HepG2 (cell line): ENCODE measurements around the gene HDDC3. TPM values are rescaled to one million over a fixed set of nuclear protein-coding genes. Genes with fewer than 3 reads are reported as not detected.
A peak's percentile ranks its signal among the peaks of the same experiment; 100 is the strongest.

Experiments
- CENPT ChIP-seq: sonication (generic); formaldehyde crosslinking; IDR thresholded peaks from 2 replicates; pipeline ENCODE4 v1.8.0; 2022; ENCODE audit warnings: low read depth, mild to moderate bottlenecking, moderate library complexity, missing genetic modification reagents
- KLF16 ChIP-seq, 2 experiments: sonication (generic) in 1 of 2; formaldehyde crosslinking in 1 of 2; IDR thresholded peaks; 2 replicates each; pipeline versions ENCODE4 v1.6.1 to v1.8.0; 2016 to 2023; ENCODE audit warnings: missing genetic modification reagents in 2 of 2, missing compliant biosample characterization in 1 of 2
- KMT2A ChIP-seq: sonication (generic); formaldehyde crosslinking; IDR thresholded peaks from 2 replicates; pipeline ENCODE4 v1.4.0; 2020; ENCODE audit warnings: missing genetic modification reagents
- MED1 ChIP-seq: sonication (generic); formaldehyde crosslinking; IDR thresholded peaks from 2 replicates; pipeline ENCODE4 v1.4.0; 2020; ENCODE audit warnings: missing genetic modification reagents
- NR2F2 ChIP-seq: IDR thresholded peaks from 2 replicates; pipeline ENCODE4 v1.6.1; 2012; ENCODE audit warnings: low read depth, inconsistent platforms, borderline replicate concordance
- POLR2G ChIP-seq: fragments of 200-400 bp; formaldehyde crosslinking; IDR thresholded peaks from 2 replicates; pipeline ENCODE4 v1.6.1; 2018; ENCODE audit warnings: mild to moderate bottlenecking, low read depth, low read length, moderate library complexity
- PTBP1 ChIP-seq: fragments of 200-400 bp; formaldehyde crosslinking; IDR thresholded peaks from 2 replicates; pipeline ENCODE4 v1.6.1; 2018; ENCODE audit warnings: low read length, low read depth; ENCODE audit not compliant: poor library complexity, severe bottlenecking
- RAD21 ChIP-seq: fragments of 450-650 bp; formaldehyde crosslinking; IDR thresholded peaks from 2 replicates; pipeline ENCODE4 v1.5.0; 2020; ENCODE audit warnings: mild to moderate bottlenecking
- SP1 ChIP-seq, 2 experiments: fragments of 450-650 bp in 1 of 2; sonication (generic) in 1 of 2; formaldehyde crosslinking in 1 of 2; IDR thresholded peaks; 2 replicates each; pipeline versions ENCODE4 v1.4.0 to v1.6.1; 2016 to 2020; ENCODE audit warnings: missing genetic modification reagents in 1 of 2
- XRCC5 ChIP-seq: fragments of 200-400 bp; formaldehyde crosslinking; optimal IDR thresholded peaks from 2 replicates; pipeline ENCODE3; 2017; ENCODE audit warnings: mild to moderate bottlenecking, low read length
- ZNF44 ChIP-seq: sonication (generic); formaldehyde crosslinking; IDR thresholded peaks from 2 replicates; pipeline ENCODE4 v1.5.1; 2020; ENCODE audit warnings: mild to moderate bottlenecking, missing genetic modification reagents
- ZNF607 ChIP-seq: sonication (generic); formaldehyde crosslinking; IDR thresholded peaks from 2 replicates; pipeline ENCODE4 v1.5.1; 2020; ENCODE audit warnings: missing genetic modification reagents, mild to moderate bottlenecking, borderline replicate concordance
- ZSCAN31 ChIP-seq: sonication (generic); formaldehyde crosslinking; IDR thresholded peaks from 2 replicates; pipeline ENCODE4 v1.5.0; 2020; ENCODE audit warnings: low read depth, mild to moderate bottlenecking, missing genetic modification reagents
- polyA plus RNA-seq, 8 experiments: library from polyadenylated mRNA; depleted of rRNA in 3 of 8; stranded (reverse) in 7 of 8; unstranded in 1 of 8; fragments of >200 nt; fragmentation: Illumina TruSeq in 4 of 8; extraction: Trizol in 4 of 8; gene quantifications; 2 replicates each; pipeline versions ENCODE4 v1.2.1 to v1.2.3, GENCODE V29; 2011 to 2016; ENCODE audit warnings: low read depth in 4 of 8, missing spikeins in 1 of 8, mixed read lengths in 1 of 8; ENCODE audit not compliant: insufficient read depth in 1 of 8
- total RNA-seq, 5 experiments: library from RNA; depleted of rRNA; stranded (reverse); fragments of >200 nt; fragmentation: Illumina TruSeq; extraction: Trizol; gene quantifications; 2 replicates each; pipeline ENCODE4 v1.2.3, GENCODE V29; 2016; ENCODE audit warnings: low read depth in 1 of 5
- TF ChIP-seq, protein P1 (sequence below): sonication (generic); formaldehyde crosslinking; IDR thresholded peaks from 2 replicates; pipeline ENCODE4 v1.4.0; 2020; ENCODE audit warnings: missing genetic modification reagents
- TF ChIP-seq, protein P2 (sequence below): sonication (generic); formaldehyde crosslinking; IDR thresholded peaks from 2 replicates; pipeline ENCODE4 v1.4.0; 2020; ENCODE audit warnings: missing genetic modification reagents, borderline replicate concordance
- TF ChIP-seq, protein P3 (sequence below): IDR thresholded peaks from 2 replicates; pipeline ENCODE4 v1.6.1; 2016; ENCODE audit warnings: control low read depth
- TF ChIP-seq, protein P4 (sequence below): sonication (generic); formaldehyde crosslinking; IDR thresholded peaks from 2 replicates; pipeline ENCODE4 v1.5.0; 2020; ENCODE audit warnings: missing genetic modification reagents, mild to moderate bottlenecking, borderline replicate concordance
- TF ChIP-seq, protein P5 (sequence below): sonication (generic); formaldehyde crosslinking; conservative IDR thresholded peaks from 2 replicates; pipeline ENCODE4 v1.8.0; 2022; ENCODE audit warnings: mild to moderate bottlenecking, moderate library complexity, missing genetic modification reagents

Gene HDDC3
- total and polyA plus RNA-seq, 2 of the 13 experiments (the other 11 are each of a cell fraction or from before 2014, with no cell fraction given) = 18.7 to 28.3 TPM

DNA sequence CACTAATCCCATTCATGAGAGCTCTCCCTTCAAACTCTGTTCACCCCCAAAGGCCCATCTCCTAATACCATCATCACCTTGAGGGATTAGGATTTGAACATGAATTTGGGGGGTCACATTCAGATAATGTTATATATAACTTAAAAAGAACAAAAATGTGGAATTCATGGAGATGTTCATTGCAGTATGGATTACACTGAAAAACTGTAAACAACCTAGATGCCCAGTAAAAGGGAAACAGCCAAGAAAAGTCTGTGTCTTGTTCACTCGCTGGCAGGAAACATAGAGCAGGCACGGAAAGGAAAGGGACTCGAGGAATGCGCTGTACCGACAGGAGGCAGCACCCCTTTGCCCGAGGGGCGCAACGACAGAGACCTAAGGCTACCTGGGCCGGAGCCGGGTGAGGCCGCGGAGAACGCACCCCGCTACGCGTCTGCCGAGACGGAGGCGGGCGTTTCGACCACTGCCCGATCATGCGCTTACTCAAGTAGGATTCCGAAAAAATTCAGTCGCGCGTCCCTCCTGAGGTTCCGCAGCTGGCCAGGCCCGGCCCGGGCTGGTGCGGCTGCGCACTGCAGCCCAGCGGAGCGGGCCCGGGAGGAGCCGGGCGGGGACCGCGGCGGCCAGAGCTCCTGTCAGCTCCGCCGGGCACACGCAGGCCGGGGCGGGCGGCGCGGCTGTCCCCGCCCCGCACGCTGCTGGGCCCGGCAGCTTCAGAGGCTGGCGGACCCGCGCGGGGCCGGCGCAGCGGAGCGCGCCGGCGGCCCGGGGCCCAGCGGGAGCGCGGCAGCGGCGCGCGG lies 30.1 kb downstream of the HDDC3 start (continued):
- TF ChIP-seq, protein P1, sequence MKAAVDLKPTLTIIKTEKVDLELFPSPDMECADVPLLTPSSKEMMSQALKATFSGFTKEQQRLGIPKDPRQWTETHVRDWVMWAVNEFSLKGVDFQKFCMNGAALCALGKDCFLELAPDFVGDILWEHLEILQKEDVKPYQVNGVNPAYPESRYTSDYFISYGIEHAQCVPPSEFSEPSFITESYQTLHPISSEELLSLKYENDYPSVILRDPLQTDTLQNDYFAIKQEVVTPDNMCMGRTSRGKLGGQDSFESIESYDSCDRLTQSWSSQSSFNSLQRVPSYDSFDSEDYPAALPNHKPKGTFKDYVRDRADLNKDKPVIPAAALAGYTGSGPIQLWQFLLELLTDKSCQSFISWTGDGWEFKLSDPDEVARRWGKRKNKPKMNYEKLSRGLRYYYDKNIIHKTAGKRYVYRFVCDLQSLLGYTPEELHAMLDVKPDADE (CRISPR knock-in tag) = no peak
- 0 out of 2 replicates have a peak, but pooled peaks have one; percentile 40 for TF ChIP-seq ZSCAN31 (CRISPR knock-in tag)
- peak; percentile 76 for TF ChIP-seq XRCC5
- no peak for TF ChIP-seq NR2F2
- TF ChIP-seq, protein P2, sequence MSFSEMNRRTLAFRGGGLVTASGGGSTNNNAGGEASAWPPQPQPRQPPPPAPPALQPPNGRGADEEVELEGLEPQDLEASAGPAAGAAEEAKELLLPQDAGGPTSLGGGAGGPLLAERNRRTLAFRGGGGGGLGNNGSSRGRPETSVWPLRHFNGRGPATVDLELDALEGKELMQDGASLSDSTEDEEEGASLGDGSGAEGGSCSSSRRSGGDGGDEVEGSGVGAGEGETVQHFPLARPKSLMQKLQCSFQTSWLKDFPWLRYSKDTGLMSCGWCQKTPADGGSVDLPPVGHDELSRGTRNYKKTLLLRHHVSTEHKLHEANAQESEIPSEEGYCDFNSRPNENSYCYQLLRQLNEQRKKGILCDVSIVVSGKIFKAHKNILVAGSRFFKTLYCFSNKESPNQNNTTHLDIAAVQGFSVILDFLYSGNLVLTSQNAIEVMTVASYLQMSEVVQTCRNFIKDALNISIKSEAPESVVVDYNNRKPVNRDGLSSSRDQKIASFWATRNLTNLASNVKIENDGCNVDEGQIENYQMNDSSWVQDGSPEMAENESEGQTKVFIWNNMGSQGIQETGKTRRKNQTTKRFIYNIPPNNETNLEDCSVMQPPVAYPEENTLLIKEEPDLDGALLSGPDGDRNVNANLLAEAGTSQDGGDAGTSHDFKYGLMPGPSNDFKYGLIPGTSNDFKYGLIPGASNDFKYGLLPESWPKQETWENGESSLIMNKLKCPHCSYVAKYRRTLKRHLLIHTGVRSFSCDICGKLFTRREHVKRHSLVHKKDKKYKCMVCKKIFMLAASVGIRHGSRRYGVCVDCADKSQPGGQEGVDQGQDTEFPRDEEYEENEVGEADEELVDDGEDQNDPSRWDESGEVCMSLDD = peak; percentile 84; the same call in 1 of the 2 replicates
- TF ChIP-seq SP1 (IDR thresholded peaks at IDR 0.05) = no peak
- TF ChIP-seq SP1 (CRISPR knock-in tag; IDR thresholded peaks at IDR 0.05) = no peak
- TF ChIP-seq, protein P3, sequence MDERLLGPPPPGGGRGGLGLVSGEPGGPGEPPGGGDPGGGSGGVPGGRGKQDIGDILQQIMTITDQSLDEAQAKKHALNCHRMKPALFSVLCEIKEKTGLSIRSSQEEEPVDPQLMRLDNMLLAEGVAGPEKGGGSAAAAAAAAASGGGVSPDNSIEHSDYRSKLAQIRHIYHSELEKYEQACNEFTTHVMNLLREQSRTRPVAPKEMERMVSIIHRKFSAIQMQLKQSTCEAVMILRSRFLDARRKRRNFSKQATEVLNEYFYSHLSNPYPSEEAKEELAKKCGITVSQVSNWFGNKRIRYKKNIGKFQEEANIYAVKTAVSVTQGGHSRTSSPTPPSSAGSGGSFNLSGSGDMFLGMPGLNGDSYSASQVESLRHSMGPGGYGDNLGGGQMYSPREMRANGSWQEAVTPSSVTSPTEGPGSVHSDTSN (CRISPR knock-in tag) = no peak
- TF ChIP-seq RAD21 (CRISPR knock-in tag) = peak; percentile 52; the same call in 1 of the 2 replicates
- peak; percentile 64; the same call in 1 of the 2 replicates for TF ChIP-seq POLR2G
- TF ChIP-seq KMT2A (CRISPR knock-in tag) = peak; percentile 71
- TF ChIP-seq KLF16 (CRISPR knock-in tag; IDR thresholded peaks at IDR 0.05) = peak in 1 of 2 experiments; percentile 65; a peak in 1 of 4 replicates
- 0 out of 2 replicates have a peak, but pooled peaks have one; percentile 20 for TF ChIP-seq ZNF607 (CRISPR knock-in tag)
- TF ChIP-seq PTBP1 = no peak
- 0 out of 2 replicates have a peak, but pooled peaks have one; percentile 14 for TF ChIP-seq MED1 (CRISPR knock-in tag)
- TF ChIP-seq ZNF44 (CRISPR knock-in tag) = no peak
- TF ChIP-seq, protein P4, sequence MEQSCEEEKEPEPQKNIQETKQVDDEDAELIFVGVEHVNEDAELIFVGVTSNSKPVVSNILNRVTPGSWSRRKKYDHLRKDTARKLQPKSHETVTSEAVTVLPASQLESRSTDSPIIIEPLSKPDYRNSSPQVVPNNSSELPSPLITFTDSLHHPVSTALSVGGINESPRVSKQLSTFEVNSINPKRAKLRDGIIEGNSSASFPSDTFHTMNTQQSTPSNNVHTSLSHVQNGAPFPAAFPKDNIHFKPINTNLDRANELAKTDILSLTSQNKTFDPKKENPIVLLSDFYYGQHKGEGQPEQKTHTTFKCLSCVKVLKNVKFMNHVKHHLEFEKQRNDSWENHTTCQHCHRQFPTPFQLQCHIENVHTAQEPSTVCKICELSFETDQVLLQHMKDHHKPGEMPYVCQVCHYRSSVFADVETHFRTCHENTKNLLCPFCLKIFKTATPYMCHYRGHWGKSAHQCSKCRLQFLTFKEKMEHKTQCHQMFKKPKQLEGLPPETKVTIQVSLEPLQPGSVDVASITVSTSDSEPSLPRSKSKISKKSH (CRISPR knock-in tag) = 0 out of 2 replicates have a peak, but pooled peaks have one; percentile 28
- TF ChIP-seq, protein P5, sequence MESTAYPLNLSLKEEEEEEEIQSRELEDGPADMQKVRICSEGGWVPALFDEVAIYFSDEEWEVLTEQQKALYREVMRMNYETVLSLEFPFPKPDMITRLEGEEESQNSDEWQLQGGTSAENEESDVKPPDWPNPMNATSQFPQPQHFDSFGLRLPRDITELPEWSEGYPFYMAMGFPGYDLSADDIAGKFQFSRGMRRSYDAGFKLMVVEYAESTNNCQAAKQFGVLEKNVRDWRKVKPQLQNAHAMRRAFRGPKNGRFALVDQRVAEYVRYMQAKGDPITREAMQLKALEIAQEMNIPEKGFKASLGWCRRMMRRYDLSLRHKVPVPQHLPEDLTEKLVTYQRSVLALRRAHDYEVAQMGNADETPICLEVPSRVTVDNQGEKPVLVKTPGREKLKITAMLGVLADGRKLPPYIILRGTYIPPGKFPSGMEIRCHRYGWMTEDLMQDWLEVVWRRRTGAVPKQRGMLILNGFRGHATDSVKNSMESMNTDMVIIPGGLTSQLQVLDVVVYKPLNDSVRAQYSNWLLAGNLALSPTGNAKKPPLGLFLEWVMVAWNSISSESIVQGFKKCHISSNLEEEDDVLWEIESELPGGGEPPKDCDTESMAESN (CRISPR knock-in tag) = peak; percentile 73; the same call in 1 of the 2 replicates
- TF ChIP-seq CENPT (CRISPR knock-in tag) = no peak
